Vagina (tissue), 2 donors: ENCODE data around the gene HIPK2. TPM values are rescaled to one million over a fixed set of nuclear protein-coding genes. Genes with fewer than 3 reads are reported as not detected.
A peak's percentile ranks its signal among the peaks of the same experiment; 100 is the strongest.

Source experiments
- DNase-seq, 2 donors: peaks; one replicate each; pipeline ENCODE4 v3.0.0-alpha.2; 2017; ENCODE audit errors: extremely low spot score in 2 of 2
- H3K27ac ChIP-seq: fragments of 200-600 bp; sonication (generic); one replicate; pipeline ENCODE4 v1.5.1; 2019
- H3K27me3 ChIP-seq: fragments of 200-600 bp; sonication (generic); one replicate; pipeline ENCODE4 v1.5.1; 2019
- H3K36me3 ChIP-seq, 2 donors: fragments of 200-600 bp; sonication (generic); one replicate each; pipeline ENCODE4 v1.5.1; 2017 to 2019
- H3K4me1 ChIP-seq: fragments of 200-600 bp; sonication (generic); one replicate; pipeline ENCODE4 v1.5.1; 2019
- H3K4me3 ChIP-seq, 2 donors: fragments of 200-600 bp; sonication (generic); 1 replicate in 1 of 2; 2 replicates in 1 of 2; pipeline ENCODE4 v1.5.1; 2016 to 2019
- H3K9me3 ChIP-seq: fragments of 200-600 bp; sonication (generic); one replicate; pipeline ENCODE4 v1.5.1; 2019
- POLR2A ChIP-seq, 2 donors: fragments of 450-650 bp; IDR thresholded peaks; one replicate each; pipeline ENCODE4 v1.6.1; 2017; ENCODE audit warnings: antibody characterized with exemption in 2 of 2, mild to moderate bottlenecking in 2 of 2, moderate library complexity in 2 of 2
- POLR2AphosphoS5 ChIP-seq, 2 donors: sonication (generic); formaldehyde crosslinking; IDR thresholded peaks; one replicate each; pipeline ENCODE4 v1.9.0; 2017; ENCODE audit warnings: antibody characterized with exemption in 2 of 2, mild to moderate bottlenecking in 2 of 2, low read depth in 1 of 2; ENCODE audit not compliant: insufficient read depth in 1 of 2
- intact Hi-C: fragments of 100-400 bp; cut with DNase I; formaldehyde crosslinking; loops from one replicate; pipeline ENCODE4 v1.15.1; 2023
- total RNA-seq: library from RNA; depleted of rRNA; stranded (reverse); fragments of >200 nt; gene quantifications from one replicate; pipeline ENCODE4 v1.2.3, GENCODE V29; 2016
- TF ChIP-seq, protein P1 (sequence below), 3 experiments: fragments of 450-650 bp in 2 of 3; fragments of 200-600 bp in 1 of 3; sonication (generic) in 1 of 3; IDR thresholded peaks; one replicate each; pipeline ENCODE4 v1.5.1; 2017 to 2019; ENCODE audit warnings: antibody characterized with exemption in 3 of 3, mild to moderate bottlenecking in 2 of 3, moderate library complexity in 2 of 3

The HIPK2 gene
- total RNA-seq, 1 donor from 2014 or later: 21.9 TPM

DNA sequence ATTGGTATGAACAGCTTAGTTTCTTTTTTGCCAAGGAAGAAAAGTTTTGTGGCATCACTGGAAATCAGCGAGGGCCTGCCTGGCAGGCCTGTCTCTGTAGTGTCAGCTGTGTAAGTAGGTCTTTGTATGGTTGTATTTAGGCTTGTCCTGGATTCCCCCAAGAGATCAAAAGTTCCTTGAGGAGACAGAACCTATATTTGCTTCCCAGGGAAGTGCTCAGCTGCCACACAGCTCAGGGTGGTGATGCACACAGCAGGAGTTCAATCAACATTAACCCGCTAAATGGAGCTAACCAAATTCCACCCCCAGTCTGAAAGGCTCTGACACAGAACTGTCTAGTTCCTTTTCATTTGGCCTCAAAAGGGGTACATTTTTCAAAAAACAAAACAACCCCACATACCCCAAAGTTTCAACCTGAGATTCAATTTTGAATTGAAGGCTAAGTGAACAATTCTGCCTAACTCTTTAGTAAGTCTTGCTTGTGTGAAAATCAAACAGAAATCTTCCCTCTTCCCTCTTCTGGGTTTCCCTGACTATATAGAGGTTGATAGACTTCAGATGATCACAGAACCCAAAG is 129.9 kb downstream of the HIPK2 start:
- TF ChIP-seq POLR2A (IDR thresholded peaks at IDR 0.05): no peak
- TF ChIP-seq, protein P1, sequence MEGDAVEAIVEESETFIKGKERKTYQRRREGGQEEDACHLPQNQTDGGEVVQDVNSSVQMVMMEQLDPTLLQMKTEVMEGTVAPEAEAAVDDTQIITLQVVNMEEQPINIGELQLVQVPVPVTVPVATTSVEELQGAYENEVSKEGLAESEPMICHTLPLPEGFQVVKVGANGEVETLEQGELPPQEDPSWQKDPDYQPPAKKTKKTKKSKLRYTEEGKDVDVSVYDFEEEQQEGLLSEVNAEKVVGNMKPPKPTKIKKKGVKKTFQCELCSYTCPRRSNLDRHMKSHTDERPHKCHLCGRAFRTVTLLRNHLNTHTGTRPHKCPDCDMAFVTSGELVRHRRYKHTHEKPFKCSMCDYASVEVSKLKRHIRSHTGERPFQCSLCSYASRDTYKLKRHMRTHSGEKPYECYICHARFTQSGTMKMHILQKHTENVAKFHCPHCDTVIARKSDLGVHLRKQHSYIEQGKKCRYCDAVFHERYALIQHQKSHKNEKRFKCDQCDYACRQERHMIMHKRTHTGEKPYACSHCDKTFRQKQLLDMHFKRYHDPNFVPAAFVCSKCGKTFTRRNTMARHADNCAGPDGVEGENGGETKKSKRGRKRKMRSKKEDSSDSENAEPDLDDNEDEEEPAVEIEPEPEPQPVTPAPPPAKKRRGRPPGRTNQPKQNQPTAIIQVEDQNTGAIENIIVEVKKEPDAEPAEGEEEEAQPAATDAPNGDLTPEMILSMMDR (IDR thresholded peaks at IDR 0.05): no peak
- TF ChIP-seq POLR2AphosphoS5 (IDR thresholded peaks at IDR 0.05; ENCODE audit: insufficient read depth in 1 of 2, low read depth in 1 of 2): no peak
- DNase-seq: no peak
- Histone ChIP-seq H3K9me3 (no peaks in the 10 kb centered on the region), H3K36me3 (peaks cover 0 to 4% of the 10 kb centered on the region in 2 donors), H3K27ac (no peak overlapping the region), H3K4me3 (no peak overlapping the region), H3K4me1 (peaks cover 5% of the 10 kb centered on the region), H3K27me3 (no peaks in the 10 kb centered on the region)
- intact Hi-C loops: loop anchor here (5.0 kb wide), 1 partner anchor 129 kb away; the partner anchor contains the start of gene HIPK2

DNA sequence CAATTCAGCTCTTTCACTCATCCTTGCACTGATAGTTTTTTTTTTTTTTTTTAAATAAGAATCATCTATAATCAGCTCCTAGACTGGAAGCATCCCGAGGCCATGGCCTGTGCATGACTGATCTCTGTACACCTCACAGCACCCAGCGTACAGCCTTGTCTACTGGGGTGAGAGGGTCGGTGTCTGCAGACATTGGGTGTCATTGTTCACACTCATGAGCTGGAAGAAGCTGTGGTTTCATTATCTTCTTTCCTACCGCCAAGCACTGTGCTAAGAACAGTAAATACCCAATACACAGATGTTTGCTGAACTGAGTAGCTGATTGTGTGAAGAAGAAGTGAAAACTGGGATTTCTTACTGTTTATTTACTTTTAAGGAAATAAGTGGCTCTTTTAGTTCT is 130.7 kb downstream of the HIPK2 start:
- intact Hi-C loops: loop anchor here (5.0 kb wide), 1 partner anchor 130 kb away; the partner anchor contains the start of gene HIPK2
- H3K27ac ChIP-seq: no peak overlapping the region
- H3K4me1 ChIP-seq: peaks cover 5% of the 10 kb centered on the region
- no peak overlapping the region for H3K4me3 ChIP-seq
- no peaks in the 10 kb centered on the region for H3K27me3 ChIP-seq
- no peaks in the 10 kb centered on the region for H3K36me3 ChIP-seq
- no peaks in the 10 kb centered on the region for H3K9me3 ChIP-seq
- TF ChIP-seq, protein P1 (IDR thresholded peaks at IDR 0.05): no peak
- TF ChIP-seq POLR2AphosphoS5 (IDR thresholded peaks at IDR 0.05; ENCODE audit: insufficient read depth in 1 of 2, low read depth in 1 of 2) (no peak), POLR2A (IDR thresholded peaks at IDR 0.05) (no peak)
- no peak for DNase-seq

DNA sequence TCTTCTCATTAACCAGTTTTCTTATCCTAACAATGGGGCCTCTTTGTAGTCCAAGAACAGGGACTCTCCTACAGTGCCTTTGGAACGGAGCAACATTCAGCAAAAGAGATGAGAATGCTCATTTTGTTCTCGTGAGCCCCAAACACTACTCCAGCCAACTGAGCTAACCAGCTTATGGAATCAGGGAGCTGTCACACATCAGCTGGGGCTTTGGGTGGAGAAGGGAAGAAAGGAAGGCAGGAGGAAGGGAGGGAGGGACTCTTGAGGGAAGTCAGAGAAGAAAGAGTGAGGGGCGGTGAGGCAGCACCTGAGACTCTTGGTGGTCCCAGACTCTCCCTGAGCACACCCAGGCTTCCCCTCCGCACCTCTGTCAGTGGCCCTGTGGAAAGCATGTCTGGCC is 131.2 kb downstream of the HIPK2 start:
- Histone ChIP-seq H3K9me3 (no peaks in the 10 kb centered on the region), H3K4me1 (peaks cover 5% of the 10 kb centered on the region), H3K27me3 (no peaks in the 10 kb centered on the region), H3K36me3 (no peaks in the 10 kb centered on the region), H3K27ac (no peak overlapping the region), H3K4me3 (no peak overlapping the region)
- intact Hi-C loops: loop anchor here (5.0 kb wide), 1 partner anchor 131 kb away; the partner anchor contains the start of gene HIPK2
- TF ChIP-seq POLR2A (IDR thresholded peaks at IDR 0.05): no peak
- TF ChIP-seq POLR2AphosphoS5 (IDR thresholded peaks at IDR 0.05; ENCODE audit: insufficient read depth in 1 of 2, low read depth in 1 of 2): no peak
- TF ChIP-seq, protein P1 (IDR thresholded peaks at IDR 0.05): no peak
- no peak for DNase-seq

DNA sequence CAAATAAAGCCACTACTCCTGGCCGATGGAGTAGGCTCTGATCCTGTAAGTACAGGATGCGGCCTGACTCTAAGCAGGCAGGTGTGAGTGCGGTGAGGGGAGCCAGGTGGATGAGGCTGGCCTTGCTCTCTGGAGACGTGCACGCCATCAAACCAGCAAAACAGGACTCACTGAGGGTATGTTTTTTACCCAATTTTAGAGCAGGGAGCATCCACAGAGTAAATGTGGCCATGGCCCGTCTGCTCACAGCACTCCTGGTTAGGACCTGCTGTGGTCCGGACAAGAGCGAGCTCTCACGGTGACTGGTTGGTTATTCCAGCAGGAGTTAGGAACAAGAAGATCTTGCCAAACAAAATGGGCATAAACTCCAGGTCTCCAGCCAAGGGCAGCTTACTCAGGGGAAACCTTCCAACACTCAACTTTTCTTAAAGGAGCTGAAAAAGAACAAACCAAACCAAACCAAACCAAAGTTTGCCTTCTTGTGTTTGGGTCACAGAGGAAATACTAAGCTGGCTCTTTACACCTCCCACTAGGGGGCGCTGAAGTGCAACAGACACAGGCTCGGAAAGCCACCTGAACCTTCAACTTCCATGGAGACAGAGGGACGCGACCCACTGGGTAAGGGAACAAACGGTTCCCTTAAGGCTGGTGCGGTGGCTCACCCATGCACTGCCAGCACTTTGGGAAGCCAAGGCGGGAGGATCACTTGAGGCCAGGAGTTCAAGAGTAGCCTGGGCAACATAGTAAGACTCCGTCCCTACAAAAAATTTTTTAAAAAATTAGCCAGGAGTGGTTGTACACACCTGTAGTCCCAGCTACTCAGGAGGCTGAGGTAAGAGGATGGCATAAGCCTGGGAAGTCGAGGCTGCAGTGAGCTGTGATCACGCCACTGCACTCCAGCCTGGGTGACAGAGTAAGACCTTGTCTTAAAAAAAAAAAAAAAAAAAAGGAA is 131.9 kb downstream of the HIPK2 start:
- Histone ChIP-seq H3K27me3 (no peaks in the 10 kb centered on the region), H3K4me3 (no peak overlapping the region), H3K9me3 (no peaks in the 10 kb centered on the region), H3K27ac (no peak overlapping the region), H3K36me3 (no peaks in the 10 kb centered on the region), H3K4me1 (peaks cover 5% of the 10 kb centered on the region)
- intact Hi-C loops: loop anchor here (5.0 kb wide), 1 partner anchor 131 kb away; the partner anchor contains the start of gene HIPK2
- TF ChIP-seq POLR2A (IDR thresholded peaks at IDR 0.05): no peak
- TF ChIP-seq POLR2AphosphoS5 (IDR thresholded peaks at IDR 0.05; ENCODE audit: insufficient read depth in 1 of 2, low read depth in 1 of 2): peak; percentile 18 to 21
- TF ChIP-seq, protein P1 (IDR thresholded peaks at IDR 0.05): peak; percentile 76 to 89 (median 78)
- no peak for DNase-seq
